ENCODE results near the gene ACO1. TPM values are rescaled to one million over a fixed set of nuclear protein-coding genes. Genes with fewer than 3 reads are reported as not detected.

Gene ACO1
- total RNA-seq, 1 experiment from 2014 or later, result 36.2 TPM

- Histone ChIP-seq H3K4me2 (ENCODE audit: low read length) (no peak overlapping the region), H2AFZ (ENCODE audit: low read depth, low read length, poor library complexity, severe bottlenecking) (no peak overlapping the region), H3K4me3 (replicated peaks in 1 of 2; ENCODE audit: low read depth in 1 of 2, low read length in 2 of 2) (no peak overlapping the region), H3K27ac (ENCODE audit: low read depth, low read length) (no peak overlapping the region), H3K9me3 (ENCODE audit: control insufficient read depth in 1 of 2, insufficient read depth in 1 of 2, low read depth in 1 of 2, low read length in 2 of 2) (no peaks in the 10 kb centered on the region), H3K27me3 (ENCODE audit: insufficient read depth, low read length) (no peaks in the 10 kb centered on the region), H3K36me3 (ENCODE audit: control insufficient read depth in 1 of 2, insufficient read depth in 2 of 2, low read length in 2 of 2) (peaks cover 5 to 7% of the 10 kb centered on the region in 2 experiments; a peak in 3 of 4 replicates), H3K4me1 (ENCODE audit: control insufficient read depth in 1 of 2, insufficient read depth in 2 of 2, low read length in 2 of 2) (no peaks in the 10 kb centered on the region), H4K20me1 (ENCODE audit: insufficient read depth) (no peaks in the 10 kb centered on the region), H3K79me2 (ENCODE audit: insufficient read depth, low read length) (no peaks in the 10 kb centered on the region), H3K9ac (ENCODE audit: low read length) (no peak overlapping the region), H3K9me2 (ENCODE audit: insufficient read depth) (no peaks in the 10 kb centered on the region)
- TF ChIP-seq ELF1 (IDR thresholded peaks at IDR 0.05; ENCODE audit: borderline replicate concordance, low read depth) (no peak), CBX3 (IDR thresholded peaks at IDR 0.05; ENCODE audit: low read depth) (no peak), EZH2phosphoT487 (IDR thresholded peaks at IDR 0.05; ENCODE audit: borderline replicate concordance) (no peak), ZNF274 (IDR thresholded peaks at IDR 0.05; ENCODE audit: low read depth, low read length) (no peak), MAX (IDR thresholded peaks at IDR 0.05) (no peak), POLR2AphosphoS5 (IDR thresholded peaks at IDR 0.05; ENCODE audit: low read depth, low read length) (no peak), YY1 (IDR thresholded peaks at IDR 0.05; ENCODE audit: extremely low read depth, insufficient replicate concordance, low read depth, low read length) (no peak), TCF7L2 (IDR thresholded peaks at IDR 0.05; ENCODE audit: borderline replicate concordance, extremely low read depth, insufficient read depth, insufficient read length) (no peak), SP1 (IDR thresholded peaks at IDR 0.05; ENCODE audit: low read depth) (no peak)
- TF ChIP-seq, protein P1, sequence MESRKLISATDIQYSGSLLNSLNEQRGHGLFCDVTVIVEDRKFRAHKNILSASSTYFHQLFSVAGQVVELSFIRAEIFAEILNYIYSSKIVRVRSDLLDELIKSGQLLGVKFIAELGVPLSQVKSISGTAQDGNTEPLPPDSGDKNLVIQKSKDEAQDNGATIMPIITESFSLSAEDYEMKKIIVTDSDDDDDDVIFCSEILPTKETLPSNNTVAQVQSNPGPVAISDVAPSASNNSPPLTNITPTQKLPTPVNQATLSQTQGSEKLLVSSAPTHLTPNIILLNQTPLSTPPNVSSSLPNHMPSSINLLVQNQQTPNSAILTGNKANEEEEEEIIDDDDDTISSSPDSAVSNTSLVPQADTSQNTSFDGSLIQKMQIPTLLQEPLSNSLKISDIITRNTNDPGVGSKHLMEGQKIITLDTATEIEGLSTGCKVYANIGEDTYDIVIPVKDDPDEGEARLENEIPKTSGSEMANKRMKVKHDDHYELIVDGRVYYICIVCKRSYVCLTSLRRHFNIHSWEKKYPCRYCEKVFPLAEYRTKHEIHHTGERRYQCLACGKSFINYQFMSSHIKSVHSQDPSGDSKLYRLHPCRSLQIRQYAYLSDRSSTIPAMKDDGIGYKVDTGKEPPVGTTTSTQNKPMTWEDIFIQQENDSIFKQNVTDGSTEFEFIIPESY (IDR thresholded peaks at IDR 0.05; ENCODE audit: extremely low read depth, insufficient replicate concordance, low read length), result no peak
- TF ChIP-seq, protein P2, sequence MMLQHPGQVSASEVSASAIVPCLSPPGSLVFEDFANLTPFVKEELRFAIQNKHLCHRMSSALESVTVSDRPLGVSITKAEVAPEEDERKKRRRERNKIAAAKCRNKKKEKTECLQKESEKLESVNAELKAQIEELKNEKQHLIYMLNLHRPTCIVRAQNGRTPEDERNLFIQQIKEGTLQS (IDR thresholded peaks at IDR 0.05), result no peak
- POLR2A ChIA-PET, result no interaction called here
- RAD21 ChIA-PET (ENCODE audit: low non-redundant PET in 1 of 2, low total read pairs in 2 of 2, uncharacterized antibody in 2 of 2, unreplicated experiment in 2 of 2), result no interaction called here
- BruUV-seq (replicated peaks), result no TSS peak
- ATAC-seq (no peak), DNase-seq (ENCODE audit: low read depth, low spot score) (no peak)
- intact Hi-C loops (cut with micrococcal nuclease), result no loop called here
- CTCF ChIA-PET, result no interaction called here
Observed at GRCh38 chr9:32442433-32442832, 58.0 kb downstream of the ACO1 start.
